HG02970 (cell line): ENCODE measurements around the gene LDLRAP1.

Experiments
- ATAC-seq: cut with Tn5 transposase; IDR thresholded peaks from one replicate; pipeline ENCODE4 v1.9.1; 2021; ENCODE audit warnings: mild to moderate bottlenecking, moderate library complexity, moderate number of reproducible peaks; ENCODE audit not compliant: unreplicated experiment, low FRiP score

Gene LDLRAP1

DNA sequence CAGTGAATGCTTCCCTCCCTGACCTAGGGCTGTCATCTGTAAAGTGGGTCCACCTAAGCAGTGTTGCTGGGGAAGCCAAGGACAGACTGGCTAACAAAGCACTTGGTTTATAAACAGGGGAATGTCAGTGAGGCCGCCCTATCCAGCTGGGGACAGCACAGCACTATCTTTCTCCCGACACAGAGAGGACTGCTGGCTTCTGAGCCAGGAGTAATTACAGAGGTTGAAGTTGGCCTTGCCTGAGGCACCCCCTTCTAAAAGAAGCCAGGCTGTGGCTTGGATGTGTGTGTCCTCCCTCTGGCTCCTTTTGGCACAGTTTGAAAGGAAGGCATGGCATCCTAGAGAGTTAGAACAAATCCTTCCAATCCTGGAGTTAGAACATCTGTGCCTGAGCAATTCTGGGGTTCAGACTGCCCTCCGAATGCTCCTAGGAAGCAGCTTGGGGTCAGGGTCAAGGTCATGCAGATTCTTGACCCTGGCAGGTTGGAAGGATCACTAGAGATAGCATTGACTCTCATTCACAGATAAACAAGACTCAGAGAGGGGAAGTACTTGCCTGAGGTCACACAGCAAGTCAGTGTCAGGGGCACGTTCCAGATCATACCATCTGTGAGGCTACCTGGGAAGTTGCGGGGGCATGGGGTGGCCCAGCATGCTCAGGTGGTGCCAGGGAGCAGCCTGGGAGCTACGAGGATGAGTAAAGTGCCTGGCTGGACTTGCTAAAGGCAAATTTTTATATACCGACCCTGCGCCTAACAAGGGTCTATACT lies 1.3 kb upstream of the LDLRAP1 start:
- ATAC-seq, result no peak

- no peak for ATAC-seq
Observed at GRCh38 chr1:25543005-25543424, 391 bp upstream of the LDLRAP1 start.

- no peak for ATAC-seq
Observed at GRCh38 chr1:25544243-25544764, 898 bp downstream of the LDLRAP1 start.

DNA sequence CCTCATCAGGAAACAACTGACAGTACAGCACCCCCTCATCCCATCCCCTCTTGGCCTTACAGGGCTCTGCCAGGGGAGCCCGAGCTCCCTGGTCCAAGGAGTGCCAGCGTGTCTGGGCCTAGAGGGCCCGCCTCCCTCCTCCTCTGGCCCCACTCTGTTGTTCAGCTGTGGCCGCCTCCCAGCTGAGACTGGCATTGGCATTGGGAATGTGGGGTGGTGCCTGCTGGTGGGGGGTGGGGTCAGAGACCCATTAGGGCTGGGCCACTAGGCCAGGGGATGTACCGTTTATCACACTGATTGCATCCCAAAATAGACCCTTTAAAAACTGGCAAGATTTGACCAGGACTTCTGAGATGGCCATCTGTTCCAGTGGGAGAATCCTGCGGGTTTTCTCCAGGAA lies 1.4 kb downstream of the LDLRAP1 start:
- no peak for ATAC-seq

GRCh38 chr1:25545767-25546166 lies 2.4 kb downstream of the LDLRAP1 start:
- no peak for ATAC-seq

GRCh38 chr1:25546193-25546592 lies 2.8 kb downstream of the LDLRAP1 start:
- no peak for ATAC-seq

DNA sequence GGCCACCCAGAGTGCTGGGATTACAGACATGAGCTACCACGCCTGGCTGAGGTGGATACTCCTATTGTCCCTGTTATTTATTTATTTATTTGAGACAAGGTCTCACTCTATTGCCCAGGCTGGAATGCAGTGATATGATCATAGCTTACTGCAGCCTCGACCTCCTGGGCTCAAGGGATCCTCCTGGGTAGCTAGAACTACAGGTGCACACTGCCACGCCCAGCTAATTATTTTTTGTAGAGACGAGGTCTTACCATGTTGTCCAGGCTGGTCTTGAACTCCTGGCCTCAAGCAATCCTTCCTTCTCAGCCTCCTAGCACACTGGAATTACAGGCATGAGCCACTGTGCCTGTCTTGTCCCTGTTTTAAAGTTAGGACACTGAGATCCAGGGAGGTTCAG lies 5.2 kb downstream of the LDLRAP1 start:
- no peak for ATAC-seq

GRCh38 chr1:25549273-25550154 lies 6.1 kb downstream of the LDLRAP1 start:
- peak; percentile 78 for ATAC-seq

DNA sequence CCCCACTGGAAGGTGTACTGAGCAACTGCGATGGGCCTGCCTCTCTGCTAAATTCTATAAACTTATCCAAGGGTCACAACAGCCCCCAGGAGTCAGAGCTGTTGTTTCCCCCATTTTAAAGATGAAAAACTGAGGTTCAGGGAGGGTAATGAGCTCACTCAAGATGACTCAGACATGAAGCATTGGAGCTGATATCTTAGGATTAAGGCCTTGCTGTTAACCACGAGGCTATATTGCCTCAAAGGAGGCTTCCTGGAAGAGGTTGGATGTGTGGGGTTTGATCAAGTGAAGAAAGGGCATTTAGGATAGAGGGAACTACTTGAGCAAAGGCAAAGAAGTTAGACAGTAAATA lies 6.7 kb downstream of the LDLRAP1 start:
- no peak for ATAC-seq

GRCh38 chr1:25550683-25551310 lies 7.4 kb downstream of the LDLRAP1 start:
- no peak for ATAC-seq

- no peak for ATAC-seq
Observed at GRCh38 chr1:25553749-25554429, 10.5 kb downstream of the LDLRAP1 start.

- ATAC-seq, result no peak
Observed at GRCh38 chr1:25554430-25554780, 11.0 kb downstream of the LDLRAP1 start.

- ATAC-seq, result no peak
Observed at GRCh38 chr1:25554886-25555752, 11.7 kb downstream of the LDLRAP1 start.

DNA sequence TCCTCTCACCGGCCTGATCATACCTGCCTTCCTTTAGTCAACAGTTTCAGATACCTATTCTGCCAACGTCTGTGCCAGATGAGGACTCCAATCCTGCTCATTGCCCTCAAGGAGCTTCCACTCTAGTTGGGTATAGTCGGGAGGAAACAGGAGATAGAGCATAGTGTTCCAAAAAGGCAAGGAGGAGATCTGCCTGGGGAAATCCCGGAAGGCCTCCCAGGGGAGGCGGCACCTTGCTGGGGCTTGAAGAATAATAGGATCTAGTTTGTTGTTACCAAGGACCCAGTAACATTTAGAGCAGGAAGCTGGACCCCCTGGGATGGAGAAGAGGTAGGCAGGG lies 12.3 kb downstream of the LDLRAP1 start:
- no peak for ATAC-seq

DNA sequence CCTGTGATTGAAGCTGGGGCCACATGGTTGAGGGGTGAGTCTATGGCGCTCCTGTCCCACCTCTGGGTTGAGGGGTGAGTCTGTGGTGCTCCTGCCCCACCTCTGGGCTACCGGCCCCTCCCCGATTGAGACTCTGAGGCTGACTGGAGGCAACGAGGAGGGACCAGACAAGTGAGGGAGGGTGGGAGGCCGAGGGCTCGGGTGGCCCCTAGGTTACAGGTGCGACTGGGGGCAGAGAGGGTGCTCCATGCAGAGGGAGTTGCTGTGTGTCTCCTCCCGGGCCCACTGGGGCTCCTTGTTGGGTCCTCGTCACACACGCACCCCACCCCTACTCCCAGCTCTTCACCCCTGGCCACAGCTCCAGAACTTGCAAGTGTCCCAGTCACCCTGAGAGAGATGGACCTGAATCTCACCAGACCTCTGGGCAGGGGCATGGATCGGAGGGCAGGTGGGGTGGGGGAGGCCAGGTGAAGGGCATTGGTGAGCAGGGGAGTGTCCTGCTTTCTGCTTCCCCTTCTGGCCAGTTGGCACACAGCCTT lies 12.8 kb downstream of the LDLRAP1 start:
- no peak for ATAC-seq

GRCh38 chr1:25556791-25557476 lies 13.5 kb downstream of the LDLRAP1 start:
- no peak for ATAC-seq

GRCh38 chr1:25557543-25557942 lies 14.1 kb downstream of the LDLRAP1 start:
- no peak for ATAC-seq

GRCh38 chr1:25559031-25559430 lies 15.6 kb downstream of the LDLRAP1 start:
- no peak for ATAC-seq

- no peak for ATAC-seq
Observed at GRCh38 chr1:25560001-25560400, 16.6 kb downstream of the LDLRAP1 start.
